GM12878 (cell line): Measurements from ENCODE around the gene TAPT1. TPM values are rescaled to one million over a fixed set of nuclear protein-coding genes. Genes with fewer than 3 reads are reported as not detected.

Experiments used
- ATAC-seq: fragments of 200-7000 bp; cut with Tn5 transposase; 3 replicates; pipeline ENCODE4 v1.9.1; 2020; ENCODE audit warnings: mild to moderate bottlenecking, moderate library complexity
- BruUV-seq: library from RNA; stranded (reverse); fragments of 400-500 nt; replicated peaks from 2 replicates; lab custom pipeline; 2021; lab: Mats Ljungman, UMichigan
- CTCF ChIA-PET: fragments of 300-600 bp; sonication (Branson Sonifier 250); formaldehyde crosslinking; extraction: SDS; loops from one replicate; lab custom pipeline; 2021; ENCODE audit warnings: inconsistent platforms; lab: Yijun Ruan, JAX
- POLR2A ChIA-PET: fragments of 350-600 bp; formaldehyde crosslinking; extraction: SDS; loops from one replicate; lab custom pipeline; 2021; ENCODE audit warnings: inconsistent platforms; lab: Charles Lee
- RAD21 ChIA-PET: fragments of 300-600 bp; sonication (Branson Sonifier 250); formaldehyde crosslinking; loops from one replicate; lab custom pipeline; 2023; ENCODE audit warnings: antibody characterized with exemption; ENCODE audit not compliant: unreplicated experiment; lab: Charles Lee
- SMC1A ChIA-PET: fragments of 300-600 bp; sonication (Branson Sonifier 250); formaldehyde crosslinking; loops from one replicate; lab custom pipeline; 2023; ENCODE audit not compliant: unreplicated experiment, uncharacterized antibody; lab: Charles Lee
- DNase-seq: peaks from one replicate; pipeline ENCODE4 v3.0.0-alpha.2; 2011; ENCODE audit warnings: low read depth, low spot score
- FAIRE-seq: peaks from 3 replicates; lab custom pipeline; 2011; peaks lifted over from hg19 to GRCh38; lab: Jason Lieb, UNC
- H2AFZ ChIP-seq: 2 replicates; pipeline ENCODE4 v1.6.0; 2011; ENCODE audit warnings: low read depth, low read length, control low read depth; ENCODE audit not compliant: control insufficient read depth
- H3K27ac ChIP-seq: 2 replicates; pipeline ENCODE4 v1.5.1; 2011; ENCODE audit warnings: control low read depth; ENCODE audit not compliant: control insufficient read depth, insufficient read depth
- H3K27me3 ChIP-seq, 2 experiments: replicated peaks in 1 of 2; 2 replicates each; pipeline versions ENCODE4 v1.6.0 to v1.6.1; 2011; ENCODE audit warnings: low read length in 1 of 2; ENCODE audit not compliant: control insufficient read depth in 2 of 2, insufficient read depth in 2 of 2
- H3K36me3 ChIP-seq, 2 experiments: 2 replicates each; pipeline ENCODE4 v1.5.1; 2011; ENCODE audit warnings: low read length in 1 of 2; ENCODE audit not compliant: control insufficient read depth in 2 of 2, insufficient read depth in 2 of 2
- H3K4me1 ChIP-seq: 2 replicates; pipeline ENCODE4 v1.6.1; 2011; ENCODE audit warnings: mild to moderate bottlenecking, low read length, moderate library complexity, mixed read lengths; ENCODE audit not compliant: control insufficient read depth, insufficient read depth
- H3K4me2 ChIP-seq: 2 replicates; pipeline ENCODE4 v1.6.0; 2011; ENCODE audit warnings: control low read depth; ENCODE audit not compliant: control insufficient read depth, insufficient read depth
- H3K4me3 ChIP-seq: fragments of 200-600 bp; sonication (generic); 2 replicates; pipeline ENCODE4 v1.5.1; 2016
- H3K79me2 ChIP-seq: 2 replicates; pipeline ENCODE4 v1.6.0; 2011; ENCODE audit warnings: low read length; ENCODE audit not compliant: control insufficient read depth, insufficient read depth
- H3K9ac ChIP-seq: 2 replicates; pipeline ENCODE4 v1.8.0; 2011; ENCODE audit warnings: low read length, control low read depth, mixed read lengths; ENCODE audit not compliant: control insufficient read depth, insufficient read depth
- H3K9me3 ChIP-seq: replicated peaks from 3 replicates; pipeline ENCODE4 v1.5.1; 2011; ENCODE audit warnings: mild to moderate bottlenecking, low read length; ENCODE audit not compliant: control insufficient read depth, insufficient read depth
- H4K20me1 ChIP-seq: 2 replicates; pipeline ENCODE4 v1.6.0; 2011; ENCODE audit not compliant: control insufficient read depth, insufficient read depth
- ATF7 ChIP-seq: fragments of 450-650 bp; IDR thresholded peaks from 2 replicates; pipeline ENCODE4 v1.6.1; 2016; ENCODE audit warnings: low read depth, mild to moderate bottlenecking
- BCL11A ChIP-seq: IDR thresholded peaks from 2 replicates; pipeline ENCODE4 v1.6.1; 2011; ENCODE audit warnings: low read depth, low read length
- BHLHE40 ChIP-seq, 2 experiments: fragments of 450-650 bp in 1 of 2; IDR thresholded peaks; 2 replicates each; pipeline ENCODE4 v1.6.1; 2011 to 2017; ENCODE audit warnings: low read depth in 2 of 2, borderline replicate concordance in 1 of 2, improper control_type of control experiment in 1 of 2, low read length in 1 of 2, mild to moderate bottlenecking in 1 of 2
- CHD1 ChIP-seq: IDR thresholded peaks from 2 replicates; pipeline ENCODE4 v1.6.1; 2012; ENCODE audit warnings: low read depth, low read length, improper control_type of control experiment
- CREB1 ChIP-seq: IDR thresholded peaks from 2 replicates; pipeline ENCODE4 v1.6.1; 2012; ENCODE audit warnings: low read depth, mild to moderate bottlenecking, inconsistent platforms
- ELK1 ChIP-seq: IDR thresholded peaks from 2 replicates; pipeline ENCODE4 v1.6.1; 2012; ENCODE audit warnings: low read depth, low read length, improper control_type of control experiment
- HSF1 ChIP-seq: fragments of 150-350 bp; IDR thresholded peaks from 2 replicates; pipeline ENCODE4 v1.6.1; 2014; ENCODE audit warnings: mild to moderate bottlenecking, low read depth, low read length
- JUND ChIP-seq: IDR thresholded peaks from 2 replicates; pipeline ENCODE4 v1.6.1; 2012; ENCODE audit warnings: low read depth, mild to moderate bottlenecking, low read length, improper control_type of control experiment, moderate library complexity
- MTA3 ChIP-seq: IDR thresholded peaks from 2 replicates; pipeline ENCODE4 v1.6.1; 2012; ENCODE audit warnings: low read length, inconsistent platforms, borderline replicate concordance
- PAX8 ChIP-seq: fragments of 450-650 bp; IDR thresholded peaks from 2 replicates; pipeline ENCODE4 v1.6.1; 2017; ENCODE audit warnings: mild to moderate bottlenecking, moderate library complexity
- POLR2AphosphoS5 ChIP-seq: IDR thresholded peaks from 2 replicates; pipeline ENCODE4 v1.6.1; 2011; ENCODE audit warnings: mild to moderate bottlenecking, low read length, inconsistent platforms
- SMAD5 ChIP-seq: IDR thresholded peaks from 2 replicates; pipeline ENCODE4 v1.6.1; 2016; ENCODE audit warnings: antibody characterized with exemption, low read depth
- ZNF384 ChIP-seq: IDR thresholded peaks from 2 replicates; pipeline ENCODE4 v1.6.1; 2012; ENCODE audit warnings: low read depth, mild to moderate bottlenecking, low read length, improper control_type of control experiment, borderline replicate concordance
- WGBS: methylation state at CpG from one replicate; pipeline ENCODE4 v1.1.6; 2016; ENCODE audit warnings: low lambda C conversion rate; ENCODE audit not compliant: insufficient replicate concordance, insufficient coverage; ENCODE audit errors: missing lambda C conversion rate; 5-methylcytosine and 5-hydroxymethylcytosine counted together
- in situ Hi-C: fragments of 300-500 bp; cut with MboI; formaldehyde crosslinking; loops from 9 replicates; pipeline ENCODE4 v1.14.3; 2018; ENCODE audit warnings: mixed read lengths
- intact Hi-C: fragments of 100-400 bp; cut with micrococcal nuclease; formaldehyde crosslinking; loops from one replicate; pipeline ENCODE4 v1.14.2; 2022; ENCODE audit not compliant: unreplicated experiment
- polyA plus RNA-seq, 11 experiments: library from polyadenylated mRNA; depleted of rRNA in 4 of 11; unstranded in 6 of 11; stranded (reverse) in 5 of 11; fragments of >200 nt; fragmentation: Nextera tagmentation in 4 of 11; fragmentation: Illumina TruSeq in 1 of 11; extraction: Ambion mirVana in 4 of 11; extraction: Trizol in 1 of 11; gene quantifications; 1 replicate in 1 of 11; 2 replicates in 10 of 11; pipeline versions ENCODE4 v1.2.1 to v1.2.3, GENCODE V29; 2011 to 2016; ENCODE audit warnings: inconsistent platforms in 2 of 11, missing spikeins in 2 of 11, low read depth in 1 of 11
- total RNA-seq, 4 experiments: library from RNA; depleted of rRNA in 3 of 4; stranded (reverse); fragments of >200 nt in 3 of 4; fragmentation: Illumina TruSeq in 1 of 4; extraction: Trizol in 1 of 4; gene quantifications; 2 replicates each; pipeline versions ENCODE4 v1.2.1 to v1.2.3, GENCODE V29; 2013 to 2021
- TF ChIP-seq, protein P1 (sequence below): fragments of 450-650 bp; IDR thresholded peaks from 2 replicates; pipeline ENCODE4 v1.6.1; 2014; ENCODE audit warnings: mild to moderate bottlenecking
- TF ChIP-seq, protein P2 (sequence below): fragments of 450-650 bp; IDR thresholded peaks from 2 replicates; pipeline ENCODE4 v1.6.1; 2017; ENCODE audit warnings: mild to moderate bottlenecking, low read depth, inconsistent platforms; ENCODE audit not compliant: poor library complexity, severe bottlenecking

TAPT1 gene
- total and polyA plus RNA-seq, 10 of the 15 experiments (the other 5 are each of a cell fraction or from before 2014, with no cell fraction given) = 0.91 to 23.3 (median 9.5) TPM

DNA sequence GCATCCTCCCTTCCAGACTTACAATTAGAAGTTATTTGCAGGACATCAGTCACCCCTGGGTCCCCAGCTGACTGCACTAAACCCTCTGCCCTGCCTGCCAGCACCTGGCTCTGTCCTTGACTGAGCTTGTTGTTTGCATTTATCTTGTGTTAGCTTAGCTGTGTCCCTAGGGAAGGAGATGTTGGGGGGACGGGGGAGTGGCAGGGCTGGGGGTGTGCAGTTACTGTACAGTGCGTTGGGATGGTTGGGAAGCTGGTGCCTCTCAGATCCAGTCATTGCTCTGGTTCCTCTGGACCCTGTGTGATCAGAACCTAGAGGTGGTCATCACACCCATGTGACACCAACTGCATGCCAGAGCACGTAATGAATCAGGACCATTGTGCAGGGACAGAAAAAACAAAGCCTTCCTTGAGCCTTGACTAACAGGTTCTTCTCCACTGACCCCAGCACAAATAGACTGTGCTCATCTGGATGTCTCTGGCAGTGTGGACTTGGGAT is 109.7 kb downstream of the TAPT1 start:
- 18% methylated on average over 3 of the region's 3 CpGs for WGBS
- in situ Hi-C loops (no loop called here), intact Hi-C loops (loop anchor here (1.0 kb wide), 1 partner anchor 14 kb away; no protein-coding TSS in a partner anchor)
- POLR2A ChIA-PET = no interaction called here
- no peak overlapping the region for H3K9ac ChIP-seq
- H3K9me3 ChIP-seq = no peaks in the 10 kb centered on the region
- no peak overlapping the region for H3K27ac ChIP-seq
- ATAC-seq (no peak), FAIRE-seq (no peak), DNase-seq (no peak)
- H3K36me3 ChIP-seq = no peaks in the 10 kb centered on the region
- BruUV-seq = no TSS peak
- H3K4me3 ChIP-seq = no peak overlapping the region
- SMC1A ChIA-PET = no interaction called here
- no peak overlapping the region for H2AFZ ChIP-seq
- H4K20me1 ChIP-seq = no peaks in the 10 kb centered on the region
- H3K79me2 ChIP-seq = no peaks in the 10 kb centered on the region
- no peaks in the 10 kb centered on the region for H3K27me3 ChIP-seq
- RAD21 ChIA-PET = no interaction called here
- CTCF ChIA-PET = no interaction called here
- H3K4me1 ChIP-seq = no peaks in the 10 kb centered on the region
- no peak overlapping the region for H3K4me2 ChIP-seq
- TF ChIP-seq CREB1 (no peak), JUND (no peak), ELK1 (no peak), PAX8 (no peak), ZNF384 (no peak), CHD1 (no peak), POLR2AphosphoS5 (no peak), MTA3 (no peak), ATF7 (no peak), BHLHE40 (IDR thresholded peaks at IDR 0.05; ENCODE audit: borderline replicate concordance in 1 of 2, low read depth in 2 of 2, low read length in 1 of 2) (no peak), SMAD5 (no peak), BCL11A (no peak), HSF1 (no peak)
- TF ChIP-seq, protein P1, sequence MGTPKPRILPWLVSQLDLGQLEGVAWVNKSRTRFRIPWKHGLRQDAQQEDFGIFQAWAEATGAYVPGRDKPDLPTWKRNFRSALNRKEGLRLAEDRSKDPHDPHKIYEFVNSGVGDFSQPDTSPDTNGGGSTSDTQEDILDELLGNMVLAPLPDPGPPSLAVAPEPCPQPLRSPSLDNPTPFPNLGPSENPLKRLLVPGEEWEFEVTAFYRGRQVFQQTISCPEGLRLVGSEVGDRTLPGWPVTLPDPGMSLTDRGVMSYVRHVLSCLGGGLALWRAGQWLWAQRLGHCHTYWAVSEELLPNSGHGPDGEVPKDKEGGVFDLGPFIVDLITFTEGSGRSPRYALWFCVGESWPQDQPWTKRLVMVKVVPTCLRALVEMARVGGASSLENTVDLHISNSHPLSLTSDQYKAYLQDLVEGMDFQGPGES = no peak
- TF ChIP-seq, protein P2, sequence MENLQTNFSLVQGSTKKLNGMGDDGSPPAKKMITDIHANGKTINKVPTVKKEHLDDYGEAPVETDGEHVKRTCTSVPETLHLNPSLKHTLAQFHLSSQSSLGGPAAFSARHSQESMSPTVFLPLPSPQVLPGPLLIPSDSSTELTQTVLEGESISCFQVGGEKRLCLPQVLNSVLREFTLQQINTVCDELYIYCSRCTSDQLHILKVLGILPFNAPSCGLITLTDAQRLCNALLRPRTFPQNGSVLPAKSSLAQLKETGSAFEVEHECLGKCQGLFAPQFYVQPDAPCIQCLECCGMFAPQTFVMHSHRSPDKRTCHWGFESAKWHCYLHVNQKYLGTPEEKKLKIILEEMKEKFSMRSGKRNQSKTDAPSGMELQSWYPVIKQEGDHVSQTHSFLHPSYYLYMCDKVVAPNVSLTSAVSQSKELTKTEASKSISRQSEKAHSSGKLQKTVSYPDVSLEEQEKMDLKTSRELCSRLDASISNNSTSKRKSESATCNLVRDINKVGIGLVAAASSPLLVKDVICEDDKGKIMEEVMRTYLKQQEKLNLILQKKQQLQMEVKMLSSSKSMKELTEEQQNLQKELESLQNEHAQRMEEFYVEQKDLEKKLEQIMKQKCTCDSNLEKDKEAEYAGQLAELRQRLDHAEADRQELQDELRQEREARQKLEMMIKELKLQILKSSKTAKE = no peak
